Mucosa of descending colon (tissue), 3 donors: ENCODE measurements around the gene CDC42BPG. TPM values are rescaled to one million over a fixed set of nuclear protein-coding genes. Genes with fewer than 3 reads are reported as not detected.
A peak's percentile ranks its signal among the peaks of the same experiment; 100 is the strongest.
"Not testable (repeated sequence)": the region's sequence is repeated elsewhere in the genome, so short reads cannot be mapped to it uniquely, and the experiment has no call there.

ENCODE experiments used
- ATAC-seq: fragments of 200-7000 bp; cut with Tn5 transposase; one replicate; pipeline ENCODE4 v1.9.1; 2020; ENCODE audit warnings: mild to moderate bottlenecking, moderate library complexity
- DNase-seq, 3 donors: peaks; one replicate each; pipeline ENCODE4 v3.0.0-alpha.2; 2020
- H3K36me3 ChIP-seq: fragments of 200-600 bp; one replicate; pipeline ENCODE4 v1.8.0; 2021; ENCODE audit warnings: low read depth, mild to moderate bottlenecking
- H3K4me1 ChIP-seq: fragments of 200-600 bp; one replicate; pipeline ENCODE4 v1.8.0; 2021; ENCODE audit warnings: low read depth, mild to moderate bottlenecking
- H3K4me3 ChIP-seq: fragments of 200-600 bp; one replicate; pipeline ENCODE4 v1.8.0; 2021; ENCODE audit warnings: mild to moderate bottlenecking
- H3K9me3 ChIP-seq: fragments of 200-600 bp; one replicate; pipeline ENCODE4 v1.8.0; 2021; ENCODE audit warnings: mild to moderate bottlenecking
- intact Hi-C, 2 donors: fragments of 100-400 bp; cut with DNase I in 1 of 2; cut with micrococcal nuclease in 1 of 2; formaldehyde crosslinking; loops; one replicate each; pipeline versions ENCODE4 v1.11.0 to v1.11.1; 2022; cut with DNase I, micrococcal nuclease
- total RNA-seq, 3 donors: library from RNA; stranded (reverse); fragmentation: NEBNext Ultra II Directional in 2 of 3; extraction: Animal tissue kit (Norgen Biotek cat#: 25700) in 2 of 3; gene quantifications; one replicate each; pipeline versions ENCODE4 v1.2.1 to v1.2.4, GENCODE V29; 2021 to 2023
- TF ChIP-seq, protein P1 (sequence below): fragments of 200-600 bp; IDR thresholded peaks from one replicate; pipeline ENCODE4 v1.8.0; 2022; ENCODE audit warnings: antibody characterized with exemption, mild to moderate bottlenecking
- donor health status: DM: no; HTN: no; CAD: no; lungs with moderate emphysema.
- donor health status: DM: no; HTN: no; CAD: no.
- donor health status: DM: no; HTN: yes; CAD: no.

CDC42BPG gene
- total RNA-seq, 3 donors from 2014 or later = 24.3 to 73.1 (median 32.3) TPM

DNA sequence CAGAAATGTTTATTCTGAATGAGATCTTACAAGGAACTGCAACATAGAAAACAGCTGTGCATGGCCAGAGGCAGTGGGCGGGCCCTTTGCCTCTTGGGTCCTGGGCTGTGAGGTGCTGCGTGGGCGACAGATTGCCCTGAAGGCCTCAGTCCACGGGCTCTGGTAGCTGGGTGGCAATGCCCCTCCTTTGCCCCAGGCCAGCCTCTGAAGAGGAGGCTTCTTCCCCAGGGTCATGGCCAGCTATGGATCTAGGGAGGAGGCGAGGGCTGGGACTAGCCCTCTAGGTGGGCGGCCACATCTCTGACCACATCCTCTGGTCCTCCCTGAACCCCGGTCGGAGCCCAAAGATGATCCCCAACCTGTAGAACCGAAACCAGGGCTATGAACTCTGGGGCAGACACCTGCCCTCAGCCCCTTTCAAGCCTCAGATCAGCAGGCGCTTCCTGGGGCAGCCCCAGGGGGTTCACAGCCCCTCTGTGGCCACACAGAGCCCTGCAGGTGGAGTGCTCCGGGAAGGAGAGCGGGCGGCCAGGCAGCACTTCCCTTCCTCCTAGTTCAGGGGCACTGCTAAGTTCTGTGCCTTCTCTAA is 6.6 kb upstream of the CDC42BPG start:
- Histone ChIP-seq H3K4me1 (peaks cover 57% of the 10 kb centered on the region), H3K9me3 (no peaks in the 10 kb centered on the region), H3K36me3 (no peaks in the 10 kb centered on the region), H3K4me3 (no peak overlapping the region)
- TF ChIP-seq, protein P1, sequence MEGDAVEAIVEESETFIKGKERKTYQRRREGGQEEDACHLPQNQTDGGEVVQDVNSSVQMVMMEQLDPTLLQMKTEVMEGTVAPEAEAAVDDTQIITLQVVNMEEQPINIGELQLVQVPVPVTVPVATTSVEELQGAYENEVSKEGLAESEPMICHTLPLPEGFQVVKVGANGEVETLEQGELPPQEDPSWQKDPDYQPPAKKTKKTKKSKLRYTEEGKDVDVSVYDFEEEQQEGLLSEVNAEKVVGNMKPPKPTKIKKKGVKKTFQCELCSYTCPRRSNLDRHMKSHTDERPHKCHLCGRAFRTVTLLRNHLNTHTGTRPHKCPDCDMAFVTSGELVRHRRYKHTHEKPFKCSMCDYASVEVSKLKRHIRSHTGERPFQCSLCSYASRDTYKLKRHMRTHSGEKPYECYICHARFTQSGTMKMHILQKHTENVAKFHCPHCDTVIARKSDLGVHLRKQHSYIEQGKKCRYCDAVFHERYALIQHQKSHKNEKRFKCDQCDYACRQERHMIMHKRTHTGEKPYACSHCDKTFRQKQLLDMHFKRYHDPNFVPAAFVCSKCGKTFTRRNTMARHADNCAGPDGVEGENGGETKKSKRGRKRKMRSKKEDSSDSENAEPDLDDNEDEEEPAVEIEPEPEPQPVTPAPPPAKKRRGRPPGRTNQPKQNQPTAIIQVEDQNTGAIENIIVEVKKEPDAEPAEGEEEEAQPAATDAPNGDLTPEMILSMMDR = no peak
- intact Hi-C loops = no loop called here
- ATAC-seq = peak; percentile 11
- DNase-seq = peak; percentile 42 to 82 (median 59)

GRCh38 chr11:64849598-64850356 is 5.3 kb upstream of the CDC42BPG start:
- Histone ChIP-seq H3K36me3 (no peaks in the 10 kb centered on the region), H3K4me3 (no peak overlapping the region), H3K9me3 (no peaks in the 10 kb centered on the region), H3K4me1 (peaks cover 47% of the 10 kb centered on the region)
- intact Hi-C loops = loop anchor here (5.0 kb wide), 1 partner anchor 43 kb away; no protein-coding TSS in a partner anchor
- TF ChIP-seq, protein P1 = no peak
- DNase-seq (peak in 1 of 3 donors; percentile 40), ATAC-seq (no peak)

- DNase-seq (peak; percentile 88 to 91 (median 91)), ATAC-seq (peak; percentile 59)
- Histone ChIP-seq H3K4me1 (peaks cover 43% of the 10 kb centered on the region), H3K9me3 (no peaks in the 10 kb centered on the region), H3K4me3 (no peak overlapping the region), H3K36me3 (no peaks in the 10 kb centered on the region)
- TF ChIP-seq, protein P1 = no peak
- intact Hi-C loops = loop anchor here (5.0 kb wide), 1 partner anchor 43 kb away; no protein-coding TSS in a partner anchor
These were observed 4.6 kb upstream of the CDC42BPG start for GRCh38 chr11:64848826-64849597.

GRCh38 chr11:64848214-64848825 is 3.9 kb upstream of the CDC42BPG start:
- DNase-seq = peak in 2 of 3 donors; percentile 23 to 51
- intact Hi-C loops = loop anchor here (5.0 kb wide), 1 partner anchor 44 kb away; no protein-coding TSS in a partner anchor
- Histone ChIP-seq H3K9me3 (no peaks in the 10 kb centered on the region), H3K4me1 (peaks cover 43% of the 10 kb centered on the region), H3K36me3 (no peaks in the 10 kb centered on the region), H3K4me3 (no peak overlapping the region)
- no peak for ATAC-seq
- TF ChIP-seq, protein P1 = no peak

DNA sequence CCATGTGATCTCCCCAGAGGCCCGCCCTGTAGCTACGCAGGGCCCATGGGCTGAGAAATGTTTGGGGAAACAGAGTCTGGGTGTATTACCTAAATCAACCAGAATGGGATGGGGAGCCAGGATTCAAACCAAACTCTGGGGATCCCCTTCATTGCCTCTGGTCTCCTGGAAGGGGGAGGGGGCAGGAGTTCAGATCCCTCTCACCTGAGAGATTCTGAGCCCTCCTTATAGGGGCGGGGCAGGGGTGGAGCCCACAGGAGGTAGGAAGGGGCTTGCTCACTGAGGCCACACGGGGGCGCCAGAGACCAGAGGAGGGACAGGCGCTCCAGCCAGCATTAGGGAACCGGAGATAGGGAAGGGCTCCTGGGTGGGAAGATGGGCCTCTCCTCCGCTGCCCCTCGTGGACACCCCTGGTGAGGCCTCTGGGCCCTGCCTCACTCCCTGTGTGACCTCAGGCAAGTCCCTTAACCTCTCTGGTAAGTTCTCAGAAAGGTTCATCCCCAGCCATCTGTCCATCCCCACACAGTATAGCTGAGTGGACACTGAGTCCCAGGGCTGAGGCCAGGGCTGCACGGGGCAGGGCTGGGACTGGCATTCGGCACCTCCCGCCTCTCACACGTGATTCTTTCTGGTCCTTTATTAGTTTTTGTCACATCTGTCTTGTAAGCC is 2.7 kb upstream of the CDC42BPG start:
- intact Hi-C loops = loop anchor here (5.0 kb wide), 1 partner anchor 45 kb away; no protein-coding TSS in a partner anchor
- DNase-seq (peak; percentile 94 to 98 (median 95)), ATAC-seq (peak; percentile 66)
- Histone ChIP-seq H3K4me1 (peaks cover 45% of the 10 kb centered on the region), H3K9me3 (no peaks in the 10 kb centered on the region), H3K36me3 (no peaks in the 10 kb centered on the region), H3K4me3 (no peak overlapping the region)
- TF ChIP-seq, protein P1 = peak; percentile 94

- intact Hi-C loops = loop anchor here (5.0 kb wide), 1 partner anchor 47 kb away; no protein-coding TSS in a partner anchor
- H3K9me3 ChIP-seq, ATAC-seq, H3K36me3 ChIP-seq, H3K4me3 ChIP-seq, DNase-seq: not testable (repeated sequence)
- H3K4me1 ChIP-seq = peaks cover 39% of the 10 kb centered on the region
These were observed 1.3 kb upstream of the CDC42BPG start for GRCh38 chr11:64845776-64846129.
